Dermis microvascular lymphatic vessel endothelial cell (primary cell): ENCODE data around the gene RAD51B. TPM values are rescaled to one million over a fixed set of nuclear protein-coding genes. Genes with fewer than 3 reads are reported as not detected.

Experiments
- DNase-seq, 2 donors: peaks; one replicate each; pipeline versions ENCODE4 v3.0.0 to v3.0.0-alpha.2; 2010; ENCODE audit warnings: low read depth in 2 of 2
- total RNA-seq: library from RNA; depleted of rRNA; stranded (reverse); fragments of >200 nt; gene quantifications from 2 replicates; pipeline ENCODE4 v1.2.1, GENCODE V29; 2014

Gene RAD51B
- total RNA-seq, 1 donor from 2014 or later, result 9.2 TPM

DNA sequence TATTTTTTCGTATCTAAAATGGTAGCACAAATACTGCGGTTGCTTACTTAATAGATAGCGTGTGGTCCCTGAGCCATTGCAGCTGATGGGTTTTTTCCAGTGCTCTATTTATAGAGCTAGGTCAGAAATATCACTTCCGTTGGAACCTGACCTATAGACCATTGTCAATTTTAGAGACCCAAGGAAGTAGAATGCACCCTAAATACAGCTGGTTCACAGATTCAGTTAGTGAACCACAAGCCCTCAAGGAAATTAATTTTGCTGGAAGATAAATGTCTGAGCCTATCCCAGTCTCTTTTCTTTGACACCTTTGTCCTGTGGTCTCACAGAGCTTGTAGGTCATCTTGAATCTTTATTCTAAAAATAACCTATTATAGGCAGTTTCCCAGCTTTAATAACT lies 582.3 kb downstream of the RAD51B start:
- DNase-seq, result no peak

DNA sequence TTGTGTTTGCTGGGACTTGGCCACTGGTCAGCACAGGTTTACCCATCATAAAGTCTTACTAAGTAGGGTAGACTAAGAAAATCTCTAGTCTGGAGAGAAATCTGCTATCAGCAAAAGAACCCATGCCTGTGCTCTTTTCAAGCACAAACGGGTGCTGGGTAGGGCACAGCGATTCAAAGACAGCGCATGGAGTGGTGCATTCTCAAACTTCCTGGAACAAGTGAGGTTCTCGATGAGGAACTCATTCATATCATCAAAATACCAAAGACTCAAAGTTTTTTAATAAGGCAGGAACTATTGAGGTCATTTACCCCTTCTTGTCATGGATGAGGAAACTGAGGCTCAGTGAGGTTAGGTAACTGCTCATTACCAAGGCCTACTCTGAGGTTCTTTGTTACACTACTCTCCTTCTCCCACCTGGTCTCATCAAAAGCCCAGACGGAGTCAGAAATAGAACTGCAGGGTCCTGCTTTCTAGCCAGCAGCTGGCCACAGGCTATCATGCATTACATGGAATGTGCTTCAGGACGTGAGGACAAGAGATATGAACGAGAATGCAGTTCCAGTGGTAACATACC lies 583.0 kb downstream of the RAD51B start:
- no peak for DNase-seq

DNA sequence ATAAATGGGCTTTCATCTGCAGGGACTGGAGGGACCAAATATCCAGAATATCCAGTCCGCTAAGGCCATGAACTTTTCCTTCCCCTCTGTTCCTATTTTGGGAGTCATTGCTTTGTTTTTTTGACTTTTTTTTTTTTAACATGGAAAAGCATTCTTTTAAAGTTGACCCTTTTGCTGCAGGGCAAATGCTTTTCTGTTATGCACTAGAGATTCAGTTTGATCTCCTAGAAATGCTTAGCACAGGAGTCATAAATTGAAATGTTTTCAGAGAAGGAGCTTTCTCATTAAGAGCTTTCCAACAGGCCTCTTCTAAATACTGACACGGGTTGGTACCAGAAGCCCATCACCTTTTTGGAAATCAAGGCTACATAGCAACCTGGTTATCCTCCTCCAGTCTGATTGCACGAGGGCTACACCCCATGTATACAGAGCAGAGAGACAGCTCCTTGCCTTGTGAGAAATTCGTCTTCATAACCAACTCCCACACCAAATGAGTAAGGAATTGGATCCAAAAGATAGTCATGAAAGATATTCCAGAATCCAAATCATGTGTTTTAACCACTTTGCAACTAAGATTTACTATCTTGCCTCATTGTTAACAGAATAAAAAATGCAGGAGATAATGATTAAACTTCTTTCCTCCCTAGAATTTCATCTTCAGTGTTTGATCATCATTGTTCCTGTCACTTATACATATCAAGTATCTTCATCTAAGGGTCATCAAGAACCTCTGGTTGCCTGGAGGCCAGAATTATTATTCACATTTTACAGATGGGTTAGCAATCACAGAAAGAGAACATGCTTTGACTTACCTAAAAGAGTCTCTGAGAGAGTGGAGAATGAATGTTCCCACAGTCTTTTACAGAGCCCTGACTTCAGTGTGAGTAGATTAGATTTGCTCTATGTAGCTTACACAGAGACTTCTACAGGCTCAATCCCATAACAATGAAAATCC lies 583.9 kb downstream of the RAD51B start:
- DNase-seq, result peak; percentile 78 to 84

DNA sequence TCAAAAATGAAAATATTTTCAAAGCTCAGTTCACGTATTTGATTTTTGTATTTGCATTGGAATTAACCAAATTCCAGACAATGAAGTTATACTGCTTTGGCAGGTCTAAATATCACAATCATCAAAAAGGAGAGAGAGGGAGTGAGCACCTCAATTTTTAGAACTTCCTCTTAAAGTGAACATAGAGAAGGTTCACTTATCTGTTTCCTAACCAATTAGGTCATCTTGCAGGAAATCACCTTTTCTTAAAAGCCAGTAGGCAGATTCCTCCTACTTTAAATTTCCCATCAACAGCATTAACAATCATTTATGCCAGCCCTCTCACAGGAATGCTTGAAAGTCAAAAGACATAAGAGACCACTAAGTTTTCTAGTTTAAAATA lies 584.6 kb downstream of the RAD51B start:
- DNase-seq, result no peak

DNA sequence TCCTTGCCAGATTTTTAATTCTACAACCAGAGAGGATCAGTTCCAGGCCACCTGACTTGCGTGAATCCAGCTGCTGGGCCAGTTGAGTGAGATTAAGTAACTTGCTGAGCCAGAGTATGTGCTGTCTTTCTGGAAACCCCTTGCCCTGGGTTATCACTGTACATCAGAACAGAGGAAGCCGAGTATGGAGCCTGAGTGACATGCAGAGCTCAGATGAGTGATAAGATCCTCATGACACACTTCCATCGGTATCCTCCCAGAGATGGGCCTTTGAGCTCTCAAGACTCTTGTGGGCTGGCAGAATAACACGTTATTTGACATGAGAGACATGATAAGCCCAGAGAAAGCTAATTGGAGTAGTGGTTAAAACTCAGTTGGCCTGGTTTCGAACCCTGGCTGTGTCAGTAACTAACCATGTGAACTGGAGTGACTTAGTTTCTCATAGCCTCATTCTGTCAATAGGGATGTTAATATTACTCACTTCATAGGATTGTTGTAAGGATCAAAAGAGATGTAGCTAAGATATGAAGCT lies 585.1 kb downstream of the RAD51B start:
- DNase-seq, result peak in 1 of 2 donors; percentile 25

DNA sequence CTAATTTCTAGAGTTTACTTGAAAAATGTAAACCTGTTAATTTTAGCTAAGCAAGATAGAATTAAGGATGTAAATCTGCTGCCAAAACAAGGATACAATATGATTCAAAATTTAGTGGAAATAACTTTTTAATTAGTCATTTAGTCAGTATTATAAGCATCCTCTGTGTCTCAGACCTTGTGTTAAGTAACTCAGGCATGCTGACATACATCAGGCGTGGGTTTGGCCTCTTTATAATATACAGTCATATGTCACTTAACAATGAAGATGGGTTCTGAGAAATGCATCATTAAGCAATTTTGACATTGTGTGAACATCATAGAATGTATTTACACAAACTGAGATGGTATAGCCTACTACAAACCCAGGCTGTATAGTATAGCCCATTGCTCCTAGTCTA lies 586.4 kb downstream of the RAD51B start:
- no peak for DNase-seq

DNA sequence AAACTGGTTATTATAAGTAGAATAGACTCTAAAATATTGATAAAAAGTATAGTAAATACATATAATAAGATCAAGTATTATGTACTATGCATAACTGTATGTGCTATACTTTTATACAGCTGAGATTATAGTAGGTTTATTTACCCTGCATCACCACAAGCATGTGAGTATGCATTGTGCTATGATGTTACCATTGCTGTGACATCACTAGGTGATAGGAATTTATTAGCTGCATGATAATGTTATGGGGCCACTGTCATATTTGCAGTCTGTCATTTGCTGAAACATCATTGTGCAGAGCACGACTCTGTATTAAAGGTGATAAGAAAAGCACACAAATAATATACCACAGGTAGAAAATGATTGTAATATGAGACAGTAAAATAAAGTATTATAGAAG lies 587.7 kb downstream of the RAD51B start:
- DNase-seq, result no peak

DNA sequence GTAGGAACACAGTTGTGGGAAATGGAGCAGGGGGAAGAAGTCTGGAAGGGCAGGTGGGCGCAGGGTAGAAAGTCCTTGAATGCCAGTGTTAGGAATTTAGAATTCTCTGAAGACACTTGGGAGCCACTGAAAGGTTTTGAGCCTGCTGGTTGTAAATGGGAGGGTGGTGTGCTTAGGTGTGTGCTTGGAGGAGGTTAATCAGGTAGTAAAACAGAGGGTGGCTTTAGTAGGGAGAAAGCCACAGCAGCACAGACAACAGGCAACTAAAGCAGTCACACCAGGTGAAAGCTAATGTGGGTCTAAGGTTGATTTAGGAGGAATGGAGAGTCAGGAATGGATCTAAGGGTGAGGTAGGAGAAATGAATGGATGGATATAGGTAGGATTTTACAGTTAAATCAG lies 588.2 kb downstream of the RAD51B start:
- DNase-seq, result no peak

DNA sequence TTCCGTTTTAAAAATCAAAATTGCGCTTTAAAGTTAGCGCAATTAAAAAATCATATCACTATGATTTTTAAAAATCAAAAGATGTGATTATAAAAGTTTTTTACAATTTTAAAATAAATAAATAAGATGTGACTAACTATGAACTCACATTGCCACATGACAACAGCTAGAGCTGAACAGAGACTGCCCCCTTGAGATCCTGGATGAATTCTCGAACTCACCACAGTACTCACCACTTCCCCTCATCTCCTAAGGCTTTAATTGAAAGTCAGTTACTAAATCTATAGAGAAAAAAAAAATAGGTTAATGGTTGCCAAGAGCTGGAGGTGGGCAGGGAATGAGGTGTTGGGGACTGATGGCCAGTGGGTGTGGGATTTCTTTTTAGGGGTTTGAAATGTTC lies 589.1 kb downstream of the RAD51B start:
- DNase-seq, result no peak

DNA sequence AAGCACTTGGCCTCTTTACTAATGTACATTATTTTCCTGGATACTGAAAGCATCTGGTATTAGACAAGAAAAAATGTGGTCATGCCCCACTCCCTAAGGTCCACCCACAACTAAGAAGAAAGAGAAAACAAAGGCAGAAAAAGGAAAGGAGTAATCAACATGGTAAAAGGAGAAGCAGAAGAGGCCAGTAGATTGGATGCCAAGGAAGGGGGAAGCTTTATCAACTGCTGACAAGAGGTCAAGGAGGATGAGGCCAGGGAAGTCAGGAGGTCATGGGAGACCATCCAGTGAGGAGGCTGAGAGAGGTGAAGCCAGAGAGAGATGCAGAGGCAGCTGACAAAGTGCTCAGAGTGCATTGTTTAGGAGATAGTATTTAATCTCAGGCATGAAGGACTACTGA lies 589.8 kb downstream of the RAD51B start:
- no peak for DNase-seq

DNA sequence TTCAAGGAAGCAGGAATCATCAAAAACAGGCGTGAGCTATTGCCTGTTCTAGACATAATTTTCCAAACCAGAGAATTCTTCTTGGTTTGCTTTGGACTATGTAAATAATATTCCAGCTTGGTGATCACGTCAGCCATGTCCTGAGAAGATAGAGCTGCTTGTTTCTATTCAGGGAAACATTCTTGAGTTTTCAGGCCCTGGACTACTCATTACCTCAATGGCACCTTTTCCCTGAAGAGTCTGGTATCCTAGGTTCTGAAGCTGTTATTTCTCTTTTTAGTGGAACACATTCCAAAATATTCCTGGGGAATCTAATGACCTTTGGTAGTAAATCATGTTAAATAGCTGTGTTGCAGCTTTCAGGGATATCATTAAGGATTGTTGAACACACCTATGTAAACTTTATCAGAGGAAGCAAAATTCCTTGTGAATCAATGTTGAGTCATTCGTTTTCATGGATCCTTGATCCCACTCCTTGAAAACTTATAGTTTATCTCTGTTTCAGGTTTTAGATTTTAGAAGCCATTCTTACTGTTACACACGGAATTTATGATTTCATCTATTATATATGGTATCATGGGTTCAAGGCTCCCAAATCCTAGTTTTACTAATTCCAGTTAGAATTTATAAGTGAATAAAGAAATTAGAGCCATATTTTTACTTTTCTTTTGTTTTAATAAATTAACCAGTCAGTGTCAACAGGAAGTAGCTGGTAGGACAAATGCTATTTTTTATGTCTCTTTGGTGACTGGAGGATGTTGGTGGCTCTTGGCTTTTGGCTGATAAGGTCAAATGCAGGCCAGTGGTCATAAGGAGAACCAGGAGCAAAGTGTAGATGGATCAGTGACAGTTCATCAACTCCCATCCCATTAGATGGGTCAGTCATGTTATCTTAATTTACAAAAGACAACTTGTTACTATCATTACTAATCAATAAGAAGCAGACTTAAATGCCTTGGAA lies 593.2 kb downstream of the RAD51B start:
- no peak for DNase-seq

DNA sequence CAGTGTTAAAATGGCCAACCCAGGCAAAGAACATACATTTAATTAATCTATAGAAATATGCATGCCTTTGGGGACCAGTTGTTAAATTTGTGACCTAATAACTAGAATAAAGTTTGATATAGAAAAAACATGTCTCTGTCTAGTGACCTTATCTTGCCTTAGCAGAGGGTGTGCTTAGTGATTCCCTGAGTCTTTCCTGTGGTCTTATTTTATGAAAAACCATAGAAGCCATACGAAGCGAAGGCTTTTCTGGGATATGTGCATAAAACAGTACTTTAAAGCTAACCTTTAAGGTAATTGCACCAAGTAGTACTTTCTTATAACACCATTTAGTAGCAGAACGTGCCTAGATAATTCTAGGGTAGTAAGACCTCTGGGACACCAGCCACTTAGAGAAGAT lies 593.9 kb downstream of the RAD51B start:
- no peak for DNase-seq

DNA sequence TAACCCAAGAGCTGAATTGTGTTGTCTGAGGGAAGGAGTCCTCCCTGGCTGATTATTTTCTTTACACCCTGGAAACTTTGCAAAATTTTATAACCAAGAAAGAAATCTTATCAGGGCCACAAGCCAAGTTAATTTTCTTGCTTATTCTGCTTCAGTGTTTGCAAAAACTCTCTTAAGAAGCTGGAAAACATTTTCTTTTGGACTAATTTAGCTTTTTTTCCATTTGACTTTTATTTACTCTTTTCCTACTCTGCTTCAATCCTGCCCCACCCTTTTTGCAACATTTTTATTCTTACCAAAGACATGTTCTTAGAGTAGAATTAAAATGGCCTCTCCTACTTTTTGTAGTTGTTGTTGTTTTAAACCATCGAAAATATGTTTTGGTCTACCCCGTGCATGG lies 594.5 kb downstream of the RAD51B start:
- no peak for DNase-seq

DNA sequence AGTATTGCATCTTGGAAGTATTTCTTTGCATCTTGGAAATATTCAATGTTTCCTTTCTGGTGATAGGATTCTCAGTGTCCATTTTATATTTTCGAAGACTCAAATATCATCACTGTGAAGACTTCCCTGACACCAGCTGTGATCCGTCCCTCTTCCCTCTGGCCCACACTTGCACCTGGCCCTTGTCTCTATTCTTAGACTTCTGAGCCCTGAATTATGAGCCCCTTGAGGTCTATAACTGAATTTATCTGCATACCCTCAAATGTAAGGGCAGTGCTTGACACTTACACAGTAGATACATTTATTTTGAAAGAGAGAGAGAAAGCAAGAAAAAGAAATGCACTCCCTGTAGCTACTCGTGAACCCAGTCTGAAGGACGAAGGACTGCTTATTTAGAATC lies 596.6 kb downstream of the RAD51B start:
- DNase-seq, result no peak

DNA sequence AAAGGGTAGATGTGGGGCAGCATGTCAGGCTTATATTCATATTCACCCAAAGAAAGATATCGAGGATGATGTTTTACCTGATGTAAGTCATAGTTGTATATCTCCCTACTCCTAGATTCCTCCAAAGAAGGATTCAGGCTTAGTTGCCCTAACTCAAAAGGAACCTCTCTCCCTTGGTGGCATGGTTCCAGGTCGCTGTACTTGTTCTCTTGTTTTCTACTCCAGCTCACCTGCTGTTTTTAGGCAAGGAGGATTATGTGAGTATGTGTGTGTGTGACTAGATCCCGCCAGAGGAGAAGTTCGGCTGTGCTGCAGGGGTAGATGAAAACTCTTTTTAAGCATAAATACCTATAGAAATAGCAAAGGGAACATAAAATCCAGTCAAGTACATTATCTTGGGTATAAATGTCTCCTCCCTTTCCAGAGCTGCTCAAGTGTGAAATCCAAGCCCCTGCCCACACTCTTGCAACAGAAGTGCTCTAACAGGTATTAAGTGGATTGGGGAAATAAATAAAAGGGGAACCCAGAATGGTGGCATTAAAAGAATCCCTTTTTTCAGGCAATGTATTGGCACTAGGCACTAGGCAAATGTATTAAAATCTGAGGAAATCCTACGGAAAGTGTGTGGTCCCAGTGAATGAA lies 597.6 kb downstream of the RAD51B start:
- no peak for DNase-seq

DNA sequence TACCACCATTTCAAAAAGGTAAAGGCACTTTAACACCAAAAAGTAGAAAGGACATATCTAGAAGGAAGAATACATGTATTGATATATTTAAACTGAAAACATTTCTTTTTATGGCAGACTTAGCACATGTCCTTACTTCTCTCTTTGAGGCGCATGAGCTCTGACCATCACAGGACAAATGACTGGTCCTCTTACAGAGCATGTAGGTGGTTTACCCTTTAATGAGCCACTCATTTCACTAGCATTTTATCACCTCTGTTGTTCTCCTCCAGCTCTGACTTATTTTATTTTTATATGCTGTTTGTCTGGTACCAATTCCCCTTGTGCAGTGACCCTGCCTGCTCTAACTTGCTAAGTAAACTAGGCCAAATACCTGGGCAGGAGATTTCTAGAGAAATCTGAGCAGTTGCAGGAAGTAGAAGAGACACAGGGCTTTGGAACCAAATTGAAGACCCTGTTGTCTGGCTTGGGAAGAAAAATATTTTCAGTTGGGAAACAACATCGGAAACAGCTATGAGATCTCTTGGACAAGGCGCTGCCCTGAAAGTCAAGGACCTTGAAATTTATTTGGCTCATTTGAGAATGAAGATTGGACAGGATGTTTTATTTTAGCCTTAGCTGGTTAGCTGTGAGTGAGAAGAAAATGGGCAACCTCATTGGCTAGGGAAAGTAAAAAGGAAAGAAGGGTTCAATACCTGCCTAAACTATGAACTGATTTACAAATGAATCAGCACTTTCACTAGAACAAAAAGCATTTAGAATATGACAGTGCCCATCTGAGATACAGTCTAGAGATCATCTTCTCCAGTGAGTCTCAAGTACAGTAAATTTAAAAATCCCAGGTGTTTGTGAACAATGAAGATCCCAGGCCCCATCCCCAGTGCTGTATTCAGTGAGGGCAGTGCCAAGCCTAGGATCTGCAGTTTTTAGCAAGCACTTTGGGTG lies 598.9 kb downstream of the RAD51B start:
- no peak for DNase-seq

DNA sequence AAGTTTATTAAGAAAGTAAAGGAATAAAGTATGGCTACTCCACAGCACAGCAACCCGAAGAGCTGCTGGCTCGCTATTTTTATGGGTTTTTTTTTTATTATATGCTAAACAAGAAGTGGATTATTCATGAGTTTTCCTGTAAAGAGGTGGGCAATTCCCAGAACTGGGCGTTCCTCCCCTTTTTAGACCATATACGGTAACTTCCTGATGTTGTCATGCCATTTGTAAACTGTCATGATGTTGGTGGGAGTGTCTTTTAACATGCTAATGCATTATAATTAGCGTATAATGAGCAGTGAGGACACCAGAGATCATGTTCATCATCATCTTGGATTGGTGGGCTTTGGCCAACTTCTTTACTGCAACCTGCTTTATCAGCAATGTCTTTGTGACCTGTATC lies 600.8 kb downstream of the RAD51B start:
- DNase-seq, result no peak

DNA sequence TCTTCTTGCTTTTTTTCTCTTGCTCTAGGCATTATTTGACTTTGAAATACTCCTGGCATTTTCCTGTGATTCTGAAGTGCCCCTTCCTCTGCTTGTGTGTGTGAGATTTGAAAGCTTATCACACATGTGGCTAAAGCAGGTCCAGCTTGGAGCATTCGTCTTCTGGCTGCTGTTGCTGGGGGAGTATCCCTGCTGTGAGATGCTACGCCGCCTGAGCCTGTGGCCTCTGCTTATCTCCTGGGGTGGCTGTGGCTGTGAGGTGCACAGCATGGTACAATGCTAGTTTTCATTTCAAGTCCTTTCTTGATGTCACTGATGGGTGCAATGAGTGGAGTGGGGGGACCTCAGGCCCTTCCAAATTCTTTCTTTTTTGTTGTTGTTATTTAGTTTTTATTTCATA lies 601.5 kb downstream of the RAD51B start:
- no peak for DNase-seq

DNA sequence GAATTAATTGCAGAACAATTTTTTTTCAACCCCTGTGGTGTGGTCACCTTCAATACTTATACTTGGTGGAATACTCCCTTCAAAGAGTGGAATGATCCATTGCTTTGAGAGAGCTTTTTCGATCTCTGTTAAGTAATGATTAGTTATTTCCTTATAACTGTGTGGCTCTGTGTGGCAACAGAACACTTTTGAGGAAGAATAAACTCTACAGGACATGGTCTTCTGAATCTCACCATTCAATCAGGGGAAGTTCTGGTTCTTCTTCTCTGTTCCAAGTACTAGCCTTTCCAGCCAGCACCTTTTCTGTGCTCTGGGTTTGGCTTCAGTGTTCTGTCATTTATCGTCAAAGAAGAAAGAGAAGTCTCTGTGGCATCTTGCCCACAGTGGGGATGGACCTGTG lies 604.1 kb downstream of the RAD51B start:
- no peak for DNase-seq
